ENCODE data around the gene PMM2. TPM values are rescaled to one million over a fixed set of nuclear protein-coding genes. Genes with fewer than 3 reads are reported as not detected.
"Not testable (repeated sequence)": the region's sequence is repeated elsewhere in the genome, so short reads cannot be mapped to it uniquely, and the experiment has no call there.

Gene PMM2
- total RNA-seq, 1 donor from 2014 or later = 11.5 TPM

DNA sequence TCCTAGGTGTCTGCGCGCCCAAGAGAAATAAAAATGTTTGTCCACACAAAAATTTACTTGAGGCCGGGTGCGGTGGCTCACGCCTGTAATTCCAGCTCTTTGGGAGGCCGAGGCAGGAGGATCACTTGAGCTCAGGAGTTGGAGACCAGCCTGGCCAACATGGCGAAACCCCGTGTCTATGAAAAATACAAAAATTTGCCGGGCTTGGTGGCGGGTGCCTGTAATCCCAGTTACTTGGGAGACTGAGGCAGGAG lies 72.3 kb downstream of the PMM2 start:
- not testable (repeated sequence) for H3K27ac ChIP-seq (ENCODE audit: low read depth, low read length); H3K4me3 ChIP-seq (ENCODE audit: low read length in 3 of 3); H3K9ac ChIP-seq (ENCODE audit: low read depth in 1 of 3, low read length in 3 of 3); H3K9me3 ChIP-seq (ENCODE audit: control insufficient read depth in 3 of 3, low read length in 3 of 3); H3K36me3 ChIP-seq (ENCODE audit: control insufficient read depth in 3 of 3, insufficient read depth in 3 of 3, low read length in 3 of 3)
- H3K4me1 ChIP-seq (ENCODE audit: control insufficient read depth in 3 of 3, insufficient read depth in 3 of 3, low read length in 3 of 3) = peaks cover 20 to 30% (median 26%) of the 10 kb centered on the region in 3 donors
- H3K27me3 ChIP-seq (ENCODE audit: control insufficient read depth in 3 of 3, insufficient read depth in 3 of 3, low read length in 3 of 3) = peaks cover 13 to 35% (median 26%) of the 10 kb centered on the region in 3 donors

DNA sequence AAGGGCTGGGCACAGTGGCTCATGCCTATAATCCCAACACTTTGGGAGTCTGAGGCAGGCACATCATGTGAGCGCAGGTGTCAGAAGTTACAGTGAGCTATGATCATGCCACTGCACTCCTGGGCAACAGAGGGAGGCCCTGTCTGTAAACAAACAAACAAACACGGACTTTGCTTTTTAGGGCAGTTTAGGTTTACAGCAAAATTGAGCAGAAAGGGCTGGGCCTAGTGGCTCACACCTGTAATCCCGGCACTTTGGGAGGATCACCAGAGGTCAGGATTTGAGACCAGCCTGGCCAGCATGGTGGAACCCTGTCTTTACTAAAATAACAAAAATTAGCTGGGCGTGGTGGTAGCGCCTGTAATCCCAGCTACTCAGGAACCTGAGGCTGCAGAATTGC lies 74.4 kb downstream of the PMM2 start:
- Histone ChIP-seq H3K4me3 (ENCODE audit: low read length in 3 of 3) (no peak overlapping the region), H3K9ac (ENCODE audit: low read depth in 1 of 3, low read length in 3 of 3) (no peak overlapping the region), H3K27ac (ENCODE audit: low read depth, low read length) (no peak overlapping the region), H3K36me3 (ENCODE audit: control insufficient read depth in 3 of 3, insufficient read depth in 3 of 3, low read length in 3 of 3) (no peaks in the 10 kb centered on the region), H3K4me1 (ENCODE audit: control insufficient read depth in 3 of 3, insufficient read depth in 3 of 3, low read length in 3 of 3) (peaks cover 3 to 14% (median 12%) of the 10 kb centered on the region in 3 donors), H3K27me3 (ENCODE audit: control insufficient read depth in 3 of 3, insufficient read depth in 3 of 3, low read length in 3 of 3) (peaks cover 8 to 15% (median 10%) of the 10 kb centered on the region in 3 donors), H3K9me3 (ENCODE audit: control insufficient read depth in 3 of 3, low read length in 3 of 3) (no peaks in the 10 kb centered on the region)

DNA sequence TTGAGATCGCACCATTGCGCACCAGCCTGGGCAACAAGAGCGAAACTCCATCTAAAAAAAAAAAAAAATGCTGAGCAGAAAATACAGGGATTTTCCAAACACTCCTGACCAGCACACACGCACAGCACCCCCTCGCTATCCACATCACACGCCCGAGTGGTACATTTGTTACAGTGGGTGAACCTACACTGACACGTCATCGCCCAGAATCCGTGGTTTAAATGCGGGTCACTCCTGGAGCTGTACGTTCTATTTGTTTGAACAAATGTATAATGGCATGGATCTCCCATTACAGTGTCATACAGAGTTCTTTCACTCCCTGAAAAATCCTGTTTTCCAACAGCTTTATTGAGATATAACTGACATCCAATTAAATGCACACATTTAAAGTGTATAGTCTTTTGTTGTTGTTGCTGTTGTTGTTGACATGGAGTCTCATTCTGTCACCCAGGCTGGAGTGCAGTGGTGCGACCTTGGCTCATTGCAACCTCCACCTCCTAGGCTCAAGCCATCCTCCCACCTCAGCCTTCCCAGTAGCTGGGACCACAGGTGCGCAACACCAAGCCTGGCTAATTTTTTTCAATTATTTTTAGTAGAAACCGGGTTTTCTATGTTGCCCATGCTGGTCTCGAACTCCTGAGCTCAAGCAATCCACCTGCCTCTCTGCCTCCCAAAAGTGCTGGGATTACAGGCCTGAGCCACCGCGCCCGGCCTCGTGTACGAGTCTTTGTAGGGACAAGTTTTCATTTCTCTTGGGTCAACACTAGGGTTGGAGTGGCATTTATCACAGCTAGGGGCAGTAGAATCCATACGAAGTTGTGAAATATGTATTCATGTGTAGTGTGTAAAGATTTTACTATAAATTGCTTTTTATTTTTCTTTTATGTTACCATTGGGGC lies 75.6 kb downstream of the PMM2 start:
- Histone ChIP-seq H3K9me3 (ENCODE audit: control insufficient read depth in 3 of 3, low read length in 3 of 3) (no peaks in the 10 kb centered on the region), H3K4me3 (ENCODE audit: low read length in 3 of 3) (no peak overlapping the region), H3K4me1 (ENCODE audit: control insufficient read depth in 3 of 3, insufficient read depth in 3 of 3, low read length in 3 of 3) (peaks cover 2 to 4% (median 3%) of the 10 kb centered on the region in 3 donors), H3K27me3 (ENCODE audit: control insufficient read depth in 3 of 3, insufficient read depth in 3 of 3, low read length in 3 of 3) (peaks cover 0 to 3% (median 0%) of the 10 kb centered on the region in 3 donors), H3K36me3 (ENCODE audit: control insufficient read depth in 3 of 3, insufficient read depth in 3 of 3, low read length in 3 of 3) (no peaks in the 10 kb centered on the region), H3K27ac (ENCODE audit: low read depth, low read length) (no peak overlapping the region), H3K9ac (ENCODE audit: low read depth in 1 of 3, low read length in 3 of 3) (no peak overlapping the region)

GRCh38 chr16:8873866-8874195 lies 76.2 kb downstream of the PMM2 start:
- H3K4me1 ChIP-seq (ENCODE audit: control insufficient read depth in 3 of 3, insufficient read depth in 3 of 3, low read length in 3 of 3); H3K9me3 ChIP-seq (ENCODE audit: control insufficient read depth in 3 of 3, low read length in 3 of 3); H3K9ac ChIP-seq (ENCODE audit: low read depth in 1 of 3, low read length in 3 of 3); H3K27ac ChIP-seq (ENCODE audit: low read depth, low read length); H3K4me3 ChIP-seq (ENCODE audit: low read length in 3 of 3); H3K27me3 ChIP-seq (ENCODE audit: control insufficient read depth in 3 of 3, insufficient read depth in 3 of 3, low read length in 3 of 3); H3K36me3 ChIP-seq (ENCODE audit: control insufficient read depth in 3 of 3, insufficient read depth in 3 of 3, low read length in 3 of 3): not testable (repeated sequence)

DNA sequence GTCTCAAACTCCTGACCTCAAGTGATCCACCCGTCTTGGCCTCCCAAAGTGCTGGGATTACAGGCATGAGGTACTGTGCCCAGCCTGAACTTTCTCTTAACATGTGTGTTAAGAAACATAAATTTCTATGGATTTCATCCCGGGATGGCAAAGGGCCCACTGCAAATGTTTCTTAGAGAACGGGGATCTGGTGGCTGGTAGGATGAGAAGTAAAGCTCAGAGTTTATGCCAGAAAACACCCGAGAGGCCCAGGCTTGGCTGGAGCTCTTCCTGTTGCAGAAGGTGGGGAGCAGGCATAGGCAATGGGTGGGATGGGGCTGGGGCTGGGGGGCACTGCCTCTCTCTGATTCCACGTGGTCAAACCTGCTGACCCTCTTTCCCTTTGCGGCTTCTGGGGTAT lies 76.7 kb downstream of the PMM2 start:
- peaks cover 0 to 2% (median 0%) of the 10 kb centered on the region in 3 donors for H3K27me3 ChIP-seq (ENCODE audit: control insufficient read depth in 3 of 3, insufficient read depth in 3 of 3, low read length in 3 of 3)
- H3K36me3 ChIP-seq (ENCODE audit: control insufficient read depth in 3 of 3, insufficient read depth in 3 of 3, low read length in 3 of 3) = no peaks in the 10 kb centered on the region
- no peak overlapping the region for H3K4me3 ChIP-seq (ENCODE audit: low read length in 3 of 3)
- H3K4me1 ChIP-seq (ENCODE audit: control insufficient read depth in 3 of 3, insufficient read depth in 3 of 3, low read length in 3 of 3) = peaks cover 1 to 3% (median 1%) of the 10 kb centered on the region in 3 donors
- H3K27ac ChIP-seq (ENCODE audit: low read depth, low read length) = no peak overlapping the region
- no peaks in the 10 kb centered on the region for H3K9me3 ChIP-seq (ENCODE audit: control insufficient read depth in 3 of 3, low read length in 3 of 3)
- no peak overlapping the region for H3K9ac ChIP-seq (ENCODE audit: low read depth in 1 of 3, low read length in 3 of 3)

DNA sequence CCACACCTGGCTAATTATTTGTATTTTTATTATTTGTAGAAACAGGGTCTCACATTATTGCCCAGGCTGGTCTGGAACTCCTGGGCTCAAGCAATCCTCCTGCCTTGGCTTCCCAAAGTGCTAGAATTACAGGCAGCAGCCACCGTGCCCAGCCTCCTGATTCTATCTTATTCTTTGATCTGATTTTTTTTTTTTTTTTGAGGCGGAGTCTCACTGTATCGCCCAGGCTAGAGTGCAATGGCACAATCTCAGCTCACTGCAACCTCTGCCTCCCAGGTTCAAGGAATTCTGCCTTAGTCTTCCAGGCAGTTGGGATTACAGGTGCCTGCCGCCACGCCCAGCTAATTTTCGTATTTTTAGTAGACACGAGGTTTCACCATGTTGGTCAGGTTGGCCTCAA lies 77.7 kb downstream of the PMM2 start:
- not testable (repeated sequence) for H3K27ac ChIP-seq (ENCODE audit: low read depth, low read length); H3K36me3 ChIP-seq (ENCODE audit: control insufficient read depth in 3 of 3, insufficient read depth in 3 of 3, low read length in 3 of 3); H3K27me3 ChIP-seq (ENCODE audit: control insufficient read depth in 3 of 3, insufficient read depth in 3 of 3, low read length in 3 of 3); H3K9me3 ChIP-seq (ENCODE audit: control insufficient read depth in 3 of 3, low read length in 3 of 3); H3K4me3 ChIP-seq (ENCODE audit: low read length in 3 of 3); H3K9ac ChIP-seq (ENCODE audit: low read depth in 1 of 3, low read length in 3 of 3); H3K4me1 ChIP-seq (ENCODE audit: control insufficient read depth in 3 of 3, insufficient read depth in 3 of 3, low read length in 3 of 3)

DNA sequence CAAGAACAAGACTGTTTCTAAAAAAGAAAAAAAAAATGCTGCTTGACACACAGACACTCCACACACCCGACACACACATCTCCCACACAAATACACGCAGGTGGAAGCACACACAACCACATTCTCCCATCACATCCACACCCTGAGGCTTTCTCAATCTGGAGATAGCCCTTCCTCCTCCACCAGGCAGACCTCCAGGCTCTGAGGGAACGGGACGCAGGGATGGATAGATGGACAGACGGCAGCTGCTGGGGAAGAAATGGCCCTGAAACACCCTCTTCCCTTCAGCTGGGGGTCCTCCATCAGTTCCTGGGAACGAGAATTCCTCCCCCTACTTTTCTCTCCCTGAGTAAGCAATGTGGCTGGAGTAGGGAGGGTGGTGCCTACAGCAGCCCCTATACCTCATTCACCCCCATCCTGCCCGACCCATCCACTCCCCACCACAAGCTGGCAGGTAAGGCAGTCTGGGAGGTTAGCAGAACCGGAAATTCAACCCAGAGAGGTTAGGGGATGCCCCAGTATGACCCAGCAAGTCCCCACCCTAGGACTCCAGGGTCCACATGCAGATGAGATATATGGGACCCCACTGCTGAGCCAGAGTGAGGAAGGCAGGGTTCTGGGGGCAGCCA lies 80.4 kb downstream of the PMM2 start:
- H3K9ac ChIP-seq (ENCODE audit: low read depth in 1 of 3, low read length in 3 of 3) = no peak overlapping the region
- H3K27me3 ChIP-seq (ENCODE audit: control insufficient read depth in 3 of 3, insufficient read depth in 3 of 3, low read length in 3 of 3) = peaks cover 2 to 3% (median 2%) of the 10 kb centered on the region in 3 donors
- H3K27ac ChIP-seq (ENCODE audit: low read depth, low read length) = no peak overlapping the region
- H3K36me3 ChIP-seq (ENCODE audit: control insufficient read depth in 3 of 3, insufficient read depth in 3 of 3, low read length in 3 of 3) = no peaks in the 10 kb centered on the region
- no peak overlapping the region for H3K4me3 ChIP-seq (ENCODE audit: low read length in 3 of 3)
- no peaks in the 10 kb centered on the region for H3K9me3 ChIP-seq (ENCODE audit: control insufficient read depth in 3 of 3, low read length in 3 of 3)
- peaks cover 0 to 2% (median 0%) of the 10 kb centered on the region in 3 donors for H3K4me1 ChIP-seq (ENCODE audit: control insufficient read depth in 3 of 3, insufficient read depth in 3 of 3, low read length in 3 of 3)

- no peaks in the 10 kb centered on the region for H3K36me3 ChIP-seq (ENCODE audit: control insufficient read depth in 3 of 3, insufficient read depth in 3 of 3, low read length in 3 of 3)
- H3K27me3 ChIP-seq (ENCODE audit: control insufficient read depth in 3 of 3, insufficient read depth in 3 of 3, low read length in 3 of 3) = peaks cover 2 to 3% (median 2%) of the 10 kb centered on the region in 3 donors
- no peak overlapping the region for H3K27ac ChIP-seq (ENCODE audit: low read depth, low read length)
- H3K9ac ChIP-seq (ENCODE audit: low read depth in 1 of 3, low read length in 3 of 3) = no peak overlapping the region
- H3K9me3 ChIP-seq (ENCODE audit: control insufficient read depth in 3 of 3, low read length in 3 of 3) = no peaks in the 10 kb centered on the region
- peaks cover 0 to 2% (median 0%) of the 10 kb centered on the region in 3 donors for H3K4me1 ChIP-seq (ENCODE audit: control insufficient read depth in 3 of 3, insufficient read depth in 3 of 3, low read length in 3 of 3)
- no peak overlapping the region for H3K4me3 ChIP-seq (ENCODE audit: low read length in 3 of 3)
These were observed 80.9 kb downstream of the PMM2 start for GRCh38 chr16:8878523-8878911.

GRCh38 chr16:8880839-8881510 lies 83.3 kb downstream of the PMM2 start:
- Histone ChIP-seq H3K27me3 (ENCODE audit: control insufficient read depth in 3 of 3, insufficient read depth in 3 of 3, low read length in 3 of 3) (peaks cover 2 to 8% (median 7%) of the 10 kb centered on the region in 3 donors), H3K4me1 (ENCODE audit: control insufficient read depth in 3 of 3, insufficient read depth in 3 of 3, low read length in 3 of 3) (peaks cover 10 to 21% (median 20%) of the 10 kb centered on the region in 3 donors), H3K4me3 (ENCODE audit: low read length in 3 of 3) (no peak overlapping the region), H3K9me3 (ENCODE audit: control insufficient read depth in 3 of 3, low read length in 3 of 3) (no peaks in the 10 kb centered on the region), H3K9ac (ENCODE audit: low read depth in 1 of 3, low read length in 3 of 3) (no peak overlapping the region), H3K36me3 (ENCODE audit: control insufficient read depth in 3 of 3, insufficient read depth in 3 of 3, low read length in 3 of 3) (no peaks in the 10 kb centered on the region), H3K27ac (ENCODE audit: low read depth, low read length) (no peak overlapping the region)

- H3K9me3 ChIP-seq (ENCODE audit: control insufficient read depth in 3 of 3, low read length in 3 of 3) = no peaks in the 10 kb centered on the region
- H3K4me1 ChIP-seq (ENCODE audit: control insufficient read depth in 3 of 3, insufficient read depth in 3 of 3, low read length in 3 of 3) = peaks cover 13 to 30% (median 28%) of the 10 kb centered on the region in 3 donors
- peaks cover 2 to 8% (median 7%) of the 10 kb centered on the region in 3 donors for H3K27me3 ChIP-seq (ENCODE audit: control insufficient read depth in 3 of 3, insufficient read depth in 3 of 3, low read length in 3 of 3)
- H3K36me3 ChIP-seq (ENCODE audit: control insufficient read depth in 3 of 3, insufficient read depth in 3 of 3, low read length in 3 of 3) = peaks cover 0 to 2% (median 0%) of the 10 kb centered on the region in 3 donors
- H3K9ac ChIP-seq (ENCODE audit: low read depth in 1 of 3, low read length in 3 of 3) = no peak within 1 kb of the TSS
- no peak within 1 kb of the TSS for H3K27ac ChIP-seq (ENCODE audit: low read depth, low read length)
- H3K4me3 ChIP-seq (ENCODE audit: low read length in 3 of 3) = no peak within 1 kb of the TSS
These were observed 84.5 kb downstream of the PMM2 start, which contains the start of gene LITAFD for GRCh38 chr16:8882041-8882617. Gene LITAFD (plus strand): TSS chr16:8882351. CDS start chr16:8884356, 2,005 bp downstream.

All from skeletal muscle tissue (tissue), 4 donors.